Transverse colon (tissue), 4 donors: ENCODE measurements around the gene SIPA1L2.

ENCODE experiments used
- POLR2A ChIP-seq: fragments of 450-650 bp; IDR thresholded peaks from one replicate; pipeline ENCODE4 v1.6.1; 2016; ENCODE audit warnings: antibody characterized with exemption, mild to moderate bottlenecking, moderate library complexity
- POLR2AphosphoS5 ChIP-seq, 3 donors: sonication (generic); formaldehyde crosslinking; IDR thresholded peaks; one replicate each; pipeline ENCODE4 v1.6.1; 2016; ENCODE audit warnings: antibody characterized with exemption in 3 of 3
- TF ChIP-seq, protein P1 (sequence below), 5 experiments: fragments of 200-600 bp in 3 of 5; fragments of 450-650 bp in 2 of 5; sonication (generic) in 3 of 5; IDR thresholded peaks; 1 replicate in 2 of 5; 2 replicates in 3 of 5; pipeline ENCODE4 v1.5.1; 2016 to 2017; ENCODE audit warnings: antibody characterized with exemption in 5 of 5, inconsistent platforms in 3 of 5, mild to moderate bottlenecking in 2 of 5, moderate library complexity in 1 of 5

DNA sequence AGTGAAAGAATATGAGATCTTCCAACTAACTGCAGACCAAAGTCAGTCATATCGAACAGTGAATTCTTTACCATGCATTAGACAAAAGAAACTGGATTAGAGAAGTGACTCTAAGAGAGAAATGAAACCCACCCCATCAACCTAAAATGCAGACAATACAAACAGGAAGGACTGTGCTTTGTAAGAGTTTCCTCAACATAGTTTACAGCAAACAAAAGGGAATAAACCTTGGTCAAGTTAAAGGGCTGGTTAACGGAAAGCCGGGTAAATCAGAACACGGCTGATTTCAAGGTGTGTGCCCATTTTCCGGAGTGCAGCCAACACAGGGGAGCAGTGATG is 39.2 kb downstream of the SIPA1L2 start:
- TF ChIP-seq POLR2A (no peak), POLR2AphosphoS5 (IDR thresholded peaks at IDR 0.05) (no peak)
- TF ChIP-seq, protein P1, sequence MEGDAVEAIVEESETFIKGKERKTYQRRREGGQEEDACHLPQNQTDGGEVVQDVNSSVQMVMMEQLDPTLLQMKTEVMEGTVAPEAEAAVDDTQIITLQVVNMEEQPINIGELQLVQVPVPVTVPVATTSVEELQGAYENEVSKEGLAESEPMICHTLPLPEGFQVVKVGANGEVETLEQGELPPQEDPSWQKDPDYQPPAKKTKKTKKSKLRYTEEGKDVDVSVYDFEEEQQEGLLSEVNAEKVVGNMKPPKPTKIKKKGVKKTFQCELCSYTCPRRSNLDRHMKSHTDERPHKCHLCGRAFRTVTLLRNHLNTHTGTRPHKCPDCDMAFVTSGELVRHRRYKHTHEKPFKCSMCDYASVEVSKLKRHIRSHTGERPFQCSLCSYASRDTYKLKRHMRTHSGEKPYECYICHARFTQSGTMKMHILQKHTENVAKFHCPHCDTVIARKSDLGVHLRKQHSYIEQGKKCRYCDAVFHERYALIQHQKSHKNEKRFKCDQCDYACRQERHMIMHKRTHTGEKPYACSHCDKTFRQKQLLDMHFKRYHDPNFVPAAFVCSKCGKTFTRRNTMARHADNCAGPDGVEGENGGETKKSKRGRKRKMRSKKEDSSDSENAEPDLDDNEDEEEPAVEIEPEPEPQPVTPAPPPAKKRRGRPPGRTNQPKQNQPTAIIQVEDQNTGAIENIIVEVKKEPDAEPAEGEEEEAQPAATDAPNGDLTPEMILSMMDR (IDR thresholded peaks at IDR 0.05) = no peak
